HepG2 (cell line): ENCODE measurements around the gene FAM78A. TPM values are rescaled to one million over a fixed set of nuclear protein-coding genes. Genes with fewer than 3 reads are reported as not detected.

Source experiments
- ATAC-seq: fragments of 200-7000 bp; cut with Tn5 transposase; 3 replicates; pipeline ENCODE4 v1.9.1; 2020; ENCODE audit warnings: mild to moderate bottlenecking, moderate library complexity
- BruUV-seq: library from RNA; stranded (reverse); fragments of 400-500 nt; replicated peaks from 2 replicates; lab custom pipeline; 2021; lab: Mats Ljungman, UMichigan
- CTCF ChIA-PET: fragments of 300-600 bp; formaldehyde crosslinking; extraction: SDS; loops from one replicate; lab custom pipeline; 2021; ENCODE audit warnings: low total read pairs, inconsistent platforms, low intra/inter-chr PET ratio; lab: Yijun Ruan, JAX
- POLR2A ChIA-PET: fragments of 350-600 bp; sonication (Branson Sonifier 250); formaldehyde crosslinking; loops from one replicate; lab custom pipeline; 2020; ENCODE audit warnings: antibody characterized with exemption, inconsistent platforms; lab: Yijun Ruan, JAX
- DNase-seq: peaks from one replicate; pipeline ENCODE4 v3.0.0-alpha.2; 2015; ENCODE audit warnings: low spot score
- FAIRE-seq: peaks from 3 replicates; lab custom pipeline; 2011; peaks lifted over from hg19 to GRCh38; lab: Jason Lieb, UNC
- H2AFZ ChIP-seq: one replicate; pipeline ENCODE4 v1.6.1; 2011; ENCODE audit warnings: low read length, inconsistent platforms
- H3K27ac ChIP-seq: fragments of 300-600 bp; 3 replicates; pipeline ENCODE4 v1.8.0; 2011; ENCODE audit warnings: mixed run types, mild to moderate bottlenecking, mixed read lengths, low read length, inconsistent platforms; ENCODE audit not compliant: insufficient read depth; ENCODE audit errors: extremely low read length
- H3K27me3 ChIP-seq, 2 experiments: fragments of 200-600 bp in 1 of 2; 2 replicates in 1 of 2; 3 replicates in 1 of 2; pipeline versions ENCODE4 v1.6.0 to v1.8.0; 2011; ENCODE audit warnings: low read length in 2 of 2, mild to moderate bottlenecking in 2 of 2, moderate library complexity in 2 of 2, inconsistent platforms in 1 of 2; ENCODE audit not compliant: insufficient read depth in 2 of 2, control insufficient read depth in 1 of 2
- H3K36me3 ChIP-seq, 2 experiments: fragments of 200-600 bp in 1 of 2; replicated peaks in 1 of 2; 2 replicates in 1 of 2; 3 replicates in 1 of 2; pipeline versions ENCODE4 v1.5.1 to v1.8.0; 2011; ENCODE audit warnings: low read length in 2 of 2, inconsistent platforms in 1 of 2; ENCODE audit not compliant: insufficient read depth in 2 of 2, control insufficient read depth in 1 of 2
- H3K4me1 ChIP-seq: 2 replicates; pipeline ENCODE4 v1.5.1; 2012; ENCODE audit warnings: low read length, inconsistent platforms; ENCODE audit not compliant: insufficient read depth
- H3K4me2 ChIP-seq: 2 replicates; pipeline ENCODE4 v1.6.0; 2011; ENCODE audit warnings: low read depth, low read length, inconsistent platforms
- H3K4me3 ChIP-seq, 3 experiments: fragments of 200-600 bp in 1 of 3; sonication (generic), shearing (Covaris generic) in 1 of 3; replicated peaks in 1 of 3; 2 replicates each; pipeline ENCODE4 v1.5.1; 2011 to 2016; ENCODE audit warnings: low read length in 3 of 3, inconsistent platforms in 2 of 3, low read depth in 2 of 3, mild to moderate bottlenecking in 2 of 3, control low read depth in 1 of 3, mixed read lengths in 1 of 3; ENCODE audit not compliant: insufficient read depth in 1 of 3
- H3K79me2 ChIP-seq: one replicate; pipeline ENCODE4 v1.6.1; 2011; ENCODE audit warnings: low read length, inconsistent platforms; ENCODE audit not compliant: insufficient read depth
- H3K9ac ChIP-seq: 2 replicates; pipeline ENCODE4 v1.6.0; 2011; ENCODE audit warnings: mild to moderate bottlenecking, low read depth, low read length, inconsistent platforms; ENCODE audit not compliant: insufficient read depth
- H3K9me3 ChIP-seq: 2 replicates; pipeline ENCODE4 v1.5.1; 2012; ENCODE audit warnings: mild to moderate bottlenecking, low read length
- H4K20me1 ChIP-seq: 2 replicates; pipeline ENCODE4 v1.6.0; 2011; ENCODE audit warnings: inconsistent platforms, mild to moderate bottlenecking, low read length, moderate library complexity; ENCODE audit not compliant: insufficient read depth
- ARNT2 ChIP-seq: sonication (generic); formaldehyde crosslinking; IDR thresholded peaks from 2 replicates; pipeline ENCODE4 v1.8.0; 2022; ENCODE audit warnings: mild to moderate bottlenecking, low read depth, missing genetic modification reagents, moderate library complexity
- CHCHD3 ChIP-seq: sonication (generic); formaldehyde crosslinking; IDR thresholded peaks from 2 replicates; pipeline ENCODE4 v1.8.0; 2022; ENCODE audit warnings: mild to moderate bottlenecking, missing genetic modification reagents, moderate library complexity
- GFI1 ChIP-seq: sonication (generic); formaldehyde crosslinking; IDR thresholded peaks from 2 replicates; pipeline ENCODE4 v1.5.0; 2020; ENCODE audit warnings: missing genetic modification reagents, mild to moderate bottlenecking, borderline replicate concordance
- TAF15 ChIP-seq: fragments of 200-400 bp; formaldehyde crosslinking; IDR thresholded peaks from one replicate; pipeline ENCODE4 v1.6.1; 2018; ENCODE audit warnings: mild to moderate bottlenecking, low read depth, low read length; ENCODE audit not compliant: poor library complexity, severe bottlenecking
- ZFP1 ChIP-seq: IDR thresholded peaks from 2 replicates; pipeline ENCODE4 v1.6.1; 2016
- ZFP36L1 ChIP-seq: sonication (generic); formaldehyde crosslinking; IDR thresholded peaks from 2 replicates; pipeline ENCODE4 v1.8.0; 2022; ENCODE audit warnings: mild to moderate bottlenecking, missing genetic modification reagents, moderate library complexity
- ZNF138 ChIP-seq: sonication (generic); formaldehyde crosslinking; IDR thresholded peaks from 2 replicates; pipeline ENCODE4 v1.5.0; 2020; ENCODE audit warnings: mild to moderate bottlenecking, low read depth, missing genetic modification reagents
- ZNF572 ChIP-seq: sonication (generic); formaldehyde crosslinking; IDR thresholded peaks from 2 replicates; pipeline ENCODE4 v1.5.1; 2020; ENCODE audit warnings: mild to moderate bottlenecking, missing genetic modification reagents
- WGBS: methylation state at CpG from one replicate; pipeline ENCODE4 v1.1.6; 2017; ENCODE audit warnings: low lambda C conversion rate; 5-methylcytosine and 5-hydroxymethylcytosine counted together
- in situ Hi-C: cut with HindIII; loops from 2 replicates; pipeline ENCODE4 v1.10.0; 2017; ENCODE audit warnings: low pct_unique_long_range_greater_than_20kb; ENCODE audit not compliant: extremely low pct_ligation_motif_present
- intact Hi-C: fragments of 100-400 bp; cut with micrococcal nuclease; formaldehyde crosslinking; loops from one replicate; pipeline ENCODE4 v1.10.0; 2022; ENCODE audit not compliant: unreplicated experiment
- polyA plus RNA-seq, 8 experiments: library from polyadenylated mRNA; depleted of rRNA in 3 of 8; stranded (reverse) in 7 of 8; unstranded in 1 of 8; fragments of >200 nt; fragmentation: Illumina TruSeq in 4 of 8; extraction: Trizol in 4 of 8; gene quantifications; 2 replicates each; pipeline versions ENCODE4 v1.2.1 to v1.2.3, GENCODE V29; 2011 to 2016; ENCODE audit warnings: low read depth in 4 of 8, missing spikeins in 1 of 8, mixed read lengths in 1 of 8; ENCODE audit not compliant: insufficient read depth in 1 of 8
- total RNA-seq, 5 experiments: library from RNA; depleted of rRNA; stranded (reverse); fragments of >200 nt; fragmentation: Illumina TruSeq; extraction: Trizol; gene quantifications; 2 replicates each; pipeline ENCODE4 v1.2.3, GENCODE V29; 2016; ENCODE audit warnings: low read depth in 1 of 5
- TF ChIP-seq, protein P1 (sequence below): sonication (generic); formaldehyde crosslinking; IDR thresholded peaks from 2 replicates; pipeline ENCODE4 v1.4.0; 2020; ENCODE audit warnings: mild to moderate bottlenecking, missing genetic modification reagents
- TF ChIP-seq, protein P2 (sequence below): sonication (generic); formaldehyde crosslinking; IDR thresholded peaks from 2 replicates; pipeline ENCODE4 v1.4.0; 2020; ENCODE audit warnings: low read depth, mild to moderate bottlenecking, missing genetic modification reagents

Gene FAM78A
- total and polyA plus RNA-seq, 2 of the 13 experiments (the other 11 are each of a cell fraction or from before 2014, with no cell fraction given) = 0.18 to 0.62 TPM

DNA sequence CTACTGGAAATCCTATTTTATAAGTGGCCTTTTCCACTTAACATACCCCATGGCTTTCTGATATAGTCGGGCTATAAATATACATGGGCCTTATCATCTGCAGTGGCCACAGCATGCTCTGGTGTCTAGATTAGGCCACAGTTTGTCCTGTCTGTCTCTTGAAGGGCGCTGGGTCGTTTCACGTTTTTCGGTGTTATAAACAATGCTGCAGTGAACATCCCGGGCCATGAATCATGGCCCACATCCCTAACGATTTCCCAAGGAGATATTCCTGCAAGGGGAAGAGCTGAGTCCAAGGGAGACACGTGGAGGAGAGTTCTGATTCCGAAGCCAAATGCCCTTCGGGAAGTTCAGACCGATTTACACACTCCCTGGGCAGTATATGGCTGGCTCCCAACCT is 21.6 kb upstream of the FAM78A start:
- Histone ChIP-seq H3K9me3 (no peaks in the 10 kb centered on the region), H3K27ac (no peak overlapping the region), H3K9ac (no peak overlapping the region), H3K4me1 (no peaks in the 10 kb centered on the region), H3K36me3 (no peaks in the 10 kb centered on the region), H3K4me2 (no peak overlapping the region), H2AFZ (no peak overlapping the region), H3K27me3 (peaks cover 10 to 27% of the 10 kb centered on the region in 2 experiments; a peak in 3 of 5 replicates), H3K4me3 (no peak overlapping the region), H4K20me1 (no peaks in the 10 kb centered on the region), H3K79me2 (no peaks in the 10 kb centered on the region)
- POLR2A ChIA-PET = no interaction called here
- ATAC-seq (no peak), FAIRE-seq (no peak), DNase-seq (no peak)
- BruUV-seq = no TSS peak
- no peak for TF ChIP-seq ZNF138 (CRISPR knock-in tag)
- TF ChIP-seq ARNT2 (CRISPR knock-in tag) = no peak
- TF ChIP-seq CHCHD3 (CRISPR knock-in tag) = no peak
- TF ChIP-seq, protein P1, sequence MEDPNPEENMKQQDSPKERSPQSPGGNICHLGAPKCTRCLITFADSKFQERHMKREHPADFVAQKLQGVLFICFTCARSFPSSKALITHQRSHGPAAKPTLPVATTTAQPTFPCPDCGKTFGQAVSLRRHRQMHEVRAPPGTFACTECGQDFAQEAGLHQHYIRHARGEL (CRISPR knock-in tag) = no peak
- TF ChIP-seq, protein P2, sequence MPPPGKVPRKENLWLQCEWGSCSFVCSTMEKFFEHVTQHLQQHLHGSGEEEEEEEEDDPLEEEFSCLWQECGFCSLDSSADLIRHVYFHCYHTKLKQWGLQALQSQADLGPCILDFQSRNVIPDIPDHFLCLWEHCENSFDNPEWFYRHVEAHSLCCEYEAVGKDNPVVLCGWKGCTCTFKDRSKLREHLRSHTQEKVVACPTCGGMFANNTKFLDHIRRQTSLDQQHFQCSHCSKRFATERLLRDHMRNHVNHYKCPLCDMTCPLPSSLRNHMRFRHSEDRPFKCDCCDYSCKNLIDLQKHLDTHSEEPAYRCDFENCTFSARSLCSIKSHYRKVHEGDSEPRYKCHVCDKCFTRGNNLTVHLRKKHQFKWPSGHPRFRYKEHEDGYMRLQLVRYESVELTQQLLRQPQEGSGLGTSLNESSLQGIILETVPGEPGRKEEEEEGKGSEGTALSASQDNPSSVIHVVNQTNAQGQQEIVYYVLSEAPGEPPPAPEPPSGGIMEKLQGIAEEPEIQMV (CRISPR knock-in tag) = no peak
- no peak for TF ChIP-seq ZNF572
- TF ChIP-seq GFI1 = no peak
- no peak for TF ChIP-seq ZFP36L1
- no peak for TF ChIP-seq TAF15
- no peak for TF ChIP-seq ZFP1
- in situ Hi-C loops = no loop called here
- intact Hi-C loops = no loop called here
- 13% methylated on average over 9 of the region's 11 CpGs for WGBS
- CTCF ChIA-PET = no interaction called here
